ENCODE results near the gene ATG14. TPM values are rescaled to one million over a fixed set of nuclear protein-coding genes. Genes with fewer than 3 reads are reported as not detected.

The ATG14 gene
- total and polyA plus RNA-seq, 2 of the 8 experiments (the other 6 are each of a cell fraction or from before 2014, with no cell fraction given), result 4.9 to 10.8 TPM

- Histone ChIP-seq H3K79me1 (ENCODE audit: low read depth, low read length) (peaks cover 4% of the 10 kb centered on the region; the same call in 1 of the 2 replicates), H2BK120ac (replicated peaks; ENCODE audit: low read depth, low read length) (no peak overlapping the region), H4K5ac (ENCODE audit: insufficient read length, low read depth, low read length) (no peak overlapping the region), H3K4me1 (replicated peaks in 1 of 4; ENCODE audit: control insufficient read depth in 3 of 4, insufficient read depth in 4 of 4, low read length in 3 of 4) (no peaks in the 10 kb centered on the region), H3K18ac (ENCODE audit: extremely low read depth, low read length) (no peak overlapping the region), H3K27ac (ENCODE audit: low read depth, low read length) (no peak overlapping the region), H3K27me3 (replicated peaks in 1 of 4; ENCODE audit: control insufficient read depth in 3 of 4, extremely low read depth in 1 of 4, insufficient read depth in 3 of 4, low read length in 3 of 4) (peaks cover 0 to 2% (median 0%) of the 10 kb centered on the region in 4 experiments; a peak in 1 of 7 replicates), H2BK12ac (ENCODE audit: low read depth, low read length) (no peak overlapping the region), H3K14ac (ENCODE audit: insufficient read length) (no peak overlapping the region), H3K36me3 (ENCODE audit: control insufficient read depth in 2 of 4, insufficient read depth in 4 of 4, low read length in 3 of 4) (peaks cover 0 to 12% (median 4%) of the 10 kb centered on the region in 4 experiments; a peak in 4 of 8 replicates), H3K9ac (replicated peaks in 1 of 4; ENCODE audit: extremely low read depth in 1 of 4, low read depth in 3 of 4, low read length in 3 of 4) (no peak overlapping the region), H4K91ac (replicated peaks; ENCODE audit: insufficient read length, low read length) (no peak overlapping the region), H3K56ac (replicated peaks; ENCODE audit: insufficient read length, low read depth, low read length) (no peak overlapping the region), H2BK20ac (ENCODE audit: low read length) (no peak overlapping the region), H2AK5ac (ENCODE audit: low read depth, low read length) (no peak overlapping the region), H3K4ac (replicated peaks; ENCODE audit: insufficient read length, low read depth, low read length) (no peak overlapping the region), H4K8ac (ENCODE audit: extremely low read depth, insufficient read depth, low read length) (no peak overlapping the region), H2BK5ac (ENCODE audit: low read depth, low read length) (no peak overlapping the region), H3K23ac (ENCODE audit: insufficient read length) (no peak overlapping the region), H2AFZ (ENCODE audit: low read length) (no peak overlapping the region), H3K4me3 (ENCODE audit: extremely low read depth in 1 of 4, insufficient read depth in 2 of 4, low read depth in 3 of 4, low read length in 4 of 4) (no peak overlapping the region), H3K23me2 (ENCODE audit: low read depth, low read length) (no peaks in the 10 kb centered on the region), H3K4me2 (ENCODE audit: insufficient read depth in 1 of 2, low read depth in 2 of 2, low read length in 2 of 2) (no peak overlapping the region), H3K79me2 (ENCODE audit: control insufficient read depth in 1 of 2, insufficient read depth in 2 of 2, low read length in 2 of 2) (peaks cover 0 to 17% of the 10 kb centered on the region in 2 experiments; a peak in 2 of 4 replicates), H2BK15ac (ENCODE audit: low read length) (no peak overlapping the region), H3K9me3 (ENCODE audit: insufficient read depth in 2 of 2, low read depth in 1 of 2, low read length in 1 of 2) (no peaks in the 10 kb centered on the region), H4K20me1 (replicated peaks in 1 of 2; ENCODE audit: control insufficient read depth in 1 of 2, insufficient read depth in 2 of 2, low read length in 2 of 2) (peaks cover 0 to 9% of the 10 kb centered on the region in 2 experiments)
- ChIA-PET CTCF (ENCODE audit: partially characterized antibody) (interaction anchor here (0.6 to 1.3 kb wide), 5 partner anchors 11 to 122 kb away, joined by 3 read pairs; no protein-coding TSS in a partner anchor), POLR2A (ENCODE audit: partially characterized antibody) (interaction anchor here (0.9 to 1.4 kb wide), 2 partner anchors 7 to 10 kb away, joined by 3 to 4 read pairs; no protein-coding TSS in a partner anchor)
- DNase-seq (ENCODE audit: low read depth in 1 of 2, low spot score in 2 of 2) (no peak), FAIRE-seq (no peak)
- 83% methylated on average over 3 of the region's 3 CpGs; no CpG with 5 or more reads in 1 of the 2 experiments for WGBS, 2 experiments (ENCODE audit: extremely low coverage in 1 of 2, insufficient coverage in 1 of 2, insufficient read length in 1 of 2, insufficient replicate concordance in 2 of 2, low coverage in 1 of 2, low lambda C conversion rate in 2 of 2, missing lambda C conversion rate in 1 of 2)
- TF ChIP-seq SIRT6 (IDR thresholded peaks at IDR 0.05; ENCODE audit: low read length) (no peak), FOSL1 (IDR thresholded peaks at IDR 0.05; ENCODE audit: insufficient read depth, low read depth, low read length) (no peak), POU5F1 (IDR thresholded peaks at IDR 0.05; ENCODE audit: low read depth, low read length) (no peak), BCL11A (IDR thresholded peaks at IDR 0.05; ENCODE audit: low read depth in 2 of 2, low read length in 2 of 2) (no peak), CTCF (IDR thresholded peaks at IDR 0.05; ENCODE audit: control extremely low read depth in 1 of 3, insufficient read depth in 1 of 3, low read depth in 1 of 3, low read length in 3 of 3) (no peak), HDAC2 (IDR thresholded peaks at IDR 0.05; ENCODE audit: borderline replicate concordance in 1 of 2, low read depth in 2 of 2, low read length in 2 of 2) (no peak), ATF2 (IDR thresholded peaks at IDR 0.05; ENCODE audit: low read length) (no peak), MAX (IDR thresholded peaks at IDR 0.05) (no peak)
Observed at GRCh38 chr14:55347748-55348147, 63.9 kb downstream of the ATG14 start.

Measured in H1 (cell line).